GM19438 (cell line): Measurements from ENCODE around the gene LELP1.
"Not testable (repeated sequence)": the region's sequence is repeated elsewhere in the genome, so short reads cannot be mapped to it uniquely, and the experiment has no call there.

Source experiments
- ATAC-seq: cut with Tn5 transposase; IDR thresholded peaks from one replicate; pipeline ENCODE4 v1.9.1; 2021; ENCODE audit warnings: low read depth; ENCODE audit not compliant: unreplicated experiment

Gene LELP1

GRCh38 chr1:153203130-153203529 lies at the start of gene LELP1:
Gene LELP1 (plus strand): TSS chr1:153203430. CDS start chr1:153204708, 1,278 bp downstream.
- ATAC-seq = no peak

GRCh38 chr1:153155541-153155940 lies 47.7 kb upstream of the LELP1 start:
- ATAC-seq = no peak

- ATAC-seq = no peak
Observed at GRCh38 chr1:153168686-153169085, 34.5 kb upstream of the LELP1 start.

- no peak for ATAC-seq
Observed at GRCh38 chr1:153174624-153175023, 28.6 kb upstream of the LELP1 start.

- no peak for ATAC-seq
Observed at GRCh38 chr1:153178922-153179321, 24.3 kb upstream of the LELP1 start.

GRCh38 chr1:153180556-153180955 lies 22.7 kb upstream of the LELP1 start:
- no peak for ATAC-seq

- ATAC-seq = not testable (repeated sequence)
Observed at GRCh38 chr1:153188301-153188700, 14.9 kb upstream of the LELP1 start.

- ATAC-seq = no peak
Observed at GRCh38 chr1:153190373-153190772, 12.9 kb upstream of the LELP1 start.

GRCh38 chr1:153192697-153193096 lies 10.5 kb upstream of the LELP1 start:
- ATAC-seq = no peak

- ATAC-seq = no peak
Observed at GRCh38 chr1:153194331-153195050, 8.7 kb upstream of the LELP1 start.

- ATAC-seq = no peak
Observed at GRCh38 chr1:153195216-153195615, 8.0 kb upstream of the LELP1 start.

GRCh38 chr1:153202006-153202405 lies 1.2 kb upstream of the LELP1 start:
- ATAC-seq = no peak

GRCh38 chr1:153206631-153207030 lies 3.4 kb downstream of the LELP1 start:
- ATAC-seq = no peak

GRCh38 chr1:153210206-153210605 lies 7.0 kb downstream of the LELP1 start:
- no peak for ATAC-seq

- ATAC-seq = no peak
Observed at GRCh38 chr1:153212201-153212600, 9.0 kb downstream of the LELP1 start.

GRCh38 chr1:153213519-153213918 lies 10.3 kb downstream of the LELP1 start:
- no peak for ATAC-seq

- ATAC-seq = no peak
Observed at GRCh38 chr1:153217212-153217611, 14.0 kb downstream of the LELP1 start, which contains the start of gene PRR9. Gene PRR9 (plus strand): TSS chr1:153217584. CDS start chr1:153218145, 561 bp downstream.

- ATAC-seq = no peak
Observed at GRCh38 chr1:153217744-153218416, 14.7 kb downstream of the LELP1 start.

- no peak for ATAC-seq
Observed at GRCh38 chr1:153220606-153221303, 17.5 kb downstream of the LELP1 start.

- peak; percentile 91 for ATAC-seq
Observed at GRCh38 chr1:153223040-153223891, 20.0 kb downstream of the LELP1 start.
